ENCODE measurements around the gene HIPK2.

DNA sequence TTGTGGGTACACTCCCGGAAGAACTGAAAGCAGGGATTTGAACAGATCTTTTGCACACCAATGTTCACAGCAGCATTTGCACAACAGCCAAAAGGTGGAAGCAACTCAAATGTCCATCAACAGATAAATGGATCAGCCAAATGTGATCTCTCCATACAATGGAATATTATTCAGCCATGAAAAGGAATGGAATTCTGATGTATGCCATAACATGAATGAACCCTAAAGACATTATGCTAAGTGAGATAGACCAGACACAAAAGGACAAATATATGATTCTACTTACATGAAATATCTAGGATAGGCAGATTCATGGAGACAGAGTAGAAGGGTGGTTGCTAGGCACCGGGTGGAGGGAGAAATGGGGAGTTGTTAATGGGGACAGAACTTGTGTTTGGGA is 217.6 kb downstream of the HIPK2 start:
- TF ChIP-seq, protein P1, sequence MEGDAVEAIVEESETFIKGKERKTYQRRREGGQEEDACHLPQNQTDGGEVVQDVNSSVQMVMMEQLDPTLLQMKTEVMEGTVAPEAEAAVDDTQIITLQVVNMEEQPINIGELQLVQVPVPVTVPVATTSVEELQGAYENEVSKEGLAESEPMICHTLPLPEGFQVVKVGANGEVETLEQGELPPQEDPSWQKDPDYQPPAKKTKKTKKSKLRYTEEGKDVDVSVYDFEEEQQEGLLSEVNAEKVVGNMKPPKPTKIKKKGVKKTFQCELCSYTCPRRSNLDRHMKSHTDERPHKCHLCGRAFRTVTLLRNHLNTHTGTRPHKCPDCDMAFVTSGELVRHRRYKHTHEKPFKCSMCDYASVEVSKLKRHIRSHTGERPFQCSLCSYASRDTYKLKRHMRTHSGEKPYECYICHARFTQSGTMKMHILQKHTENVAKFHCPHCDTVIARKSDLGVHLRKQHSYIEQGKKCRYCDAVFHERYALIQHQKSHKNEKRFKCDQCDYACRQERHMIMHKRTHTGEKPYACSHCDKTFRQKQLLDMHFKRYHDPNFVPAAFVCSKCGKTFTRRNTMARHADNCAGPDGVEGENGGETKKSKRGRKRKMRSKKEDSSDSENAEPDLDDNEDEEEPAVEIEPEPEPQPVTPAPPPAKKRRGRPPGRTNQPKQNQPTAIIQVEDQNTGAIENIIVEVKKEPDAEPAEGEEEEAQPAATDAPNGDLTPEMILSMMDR (conservative IDR thresholded peaks at IDR 0.05): no peak
- no peak for TF ChIP-seq EZH2 (IDR thresholded peaks at IDR 0.05; ENCODE audit: low read depth)
